Keratinocyte (primary cell): Measurements from ENCODE around the gene ATF2. TPM values are rescaled to one million over a fixed set of nuclear protein-coding genes. Genes with fewer than 3 reads are reported as not detected.
"Not testable (repeated sequence)": the region's sequence is repeated elsewhere in the genome, so short reads cannot be mapped to it uniquely, and the experiment has no call there.

Experiments used
- DNase-seq: peaks from one replicate; pipeline ENCODE4 v3.0.0-alpha.2; 2011; ENCODE audit warnings: low read depth, missing footprints, low spot score
- FAIRE-seq: peaks from 2 replicates; lab custom pipeline; 2011; peaks lifted over from hg19 to GRCh38; lab: Jason Lieb, UNC
- H2AFZ ChIP-seq: 2 replicates; pipeline ENCODE4 v1.6.0; 2012; ENCODE audit warnings: low read length, control low read depth, inconsistent platforms; ENCODE audit not compliant: control insufficient read depth
- H3K27ac ChIP-seq: 2 replicates; pipeline ENCODE4 v1.5.1; 2011; ENCODE audit warnings: low read length; ENCODE audit not compliant: control insufficient read depth, insufficient read depth
- H3K27me3 ChIP-seq: 3 replicates; pipeline ENCODE4 v1.6.0; 2011; ENCODE audit warnings: low read length; ENCODE audit not compliant: control insufficient read depth, insufficient read depth; ENCODE audit errors: extremely low read depth
- H3K36me3 ChIP-seq, 2 experiments: 2 replicates in 1 of 2; 3 replicates in 1 of 2; pipeline ENCODE4 v1.5.1; 2011; ENCODE audit warnings: low read length in 2 of 2, mild to moderate bottlenecking in 1 of 2; ENCODE audit not compliant: control insufficient read depth in 2 of 2, insufficient read depth in 2 of 2; ENCODE audit errors: extremely low read depth in 1 of 2
- H3K4me1 ChIP-seq: 3 replicates; pipeline ENCODE4 v1.5.1; 2011; ENCODE audit warnings: low read length; ENCODE audit not compliant: control insufficient read depth, insufficient read depth; ENCODE audit errors: extremely low read depth
- H3K4me2 ChIP-seq: 3 replicates; pipeline ENCODE4 v1.6.0; 2011; ENCODE audit warnings: low read depth, low read length; ENCODE audit not compliant: control insufficient read depth, insufficient read depth; ENCODE audit errors: extremely low read depth
- H3K4me3 ChIP-seq, 3 experiments: fragments of 200-600 bp in 1 of 3; sonication (generic) in 1 of 3; 2 replicates in 2 of 3; 3 replicates in 1 of 3; pipeline ENCODE4 v1.5.1; 2011 to 2016; ENCODE audit warnings: low read length in 3 of 3, mild to moderate bottlenecking in 3 of 3, control low read depth in 2 of 3, inconsistent platforms in 1 of 3, low read depth in 1 of 3, mixed read lengths in 1 of 3, mixed run types in 1 of 3, moderate library complexity in 1 of 3; ENCODE audit not compliant: control insufficient read depth in 2 of 3, insufficient read depth in 2 of 3; ENCODE audit errors: extremely low read depth in 1 of 3
- H3K79me2 ChIP-seq: 2 replicates; pipeline ENCODE4 v1.6.0; 2012; ENCODE audit warnings: low read length; ENCODE audit not compliant: control insufficient read depth, insufficient read depth
- H3K9ac ChIP-seq: 3 replicates; pipeline ENCODE4 v1.6.0; 2011; ENCODE audit warnings: low read length; ENCODE audit not compliant: control insufficient read depth, insufficient read depth; ENCODE audit errors: extremely low read depth
- H3K9me1 ChIP-seq: 3 replicates; pipeline ENCODE4 v1.6.0; 2011; ENCODE audit warnings: low read length; ENCODE audit not compliant: control insufficient read depth, insufficient read depth; ENCODE audit errors: extremely low read depth
- H3K9me3 ChIP-seq: 2 replicates; pipeline ENCODE4 v1.5.1; 2012; ENCODE audit warnings: low read depth, low read length; ENCODE audit not compliant: control insufficient read depth
- H4K20me1 ChIP-seq: 3 replicates; pipeline ENCODE4 v1.6.0; 2011; ENCODE audit warnings: low read length; ENCODE audit not compliant: control insufficient read depth, insufficient read depth; ENCODE audit errors: extremely low read depth
- EZH2 ChIP-seq: IDR thresholded peaks from one replicate; pipeline ENCODE4 v1.6.1; 2012; ENCODE audit warnings: inconsistent platforms, mild to moderate bottlenecking, low read length, moderate library complexity
- dilution Hi-C: fragments of 300-500 bp; cut with MboI; formaldehyde crosslinking; loops from one replicate; pipeline ENCODE4 v1.7.0; 2020; ENCODE audit warnings: low sequenced_read_pairs; ENCODE audit not compliant: extremely low pct_ligation_motif_present
- polyA plus RNA-seq, 5 experiments: library from polyadenylated mRNA; depleted of rRNA in 3 of 5; stranded (reverse) in 3 of 5; stranded (forward) in 1 of 5; unstranded in 1 of 5; fragments of >200 nt; gene quantifications; 1 replicate in 1 of 5; 2 replicates in 3 of 5; 3 replicates in 1 of 5; pipeline versions ENCODE4 v1.2.1 to v1.2.3, GENCODE V29; 2011 to 2012; ENCODE audit warnings: missing spikeins in 2 of 5, low read depth in 1 of 5, low replicate concordance in 1 of 5
- TF ChIP-seq, protein P1 (sequence below), 3 experiments: IDR thresholded peaks in 1 of 3; conservative IDR thresholded peaks in 1 of 3; optimal IDR thresholded peaks in 1 of 3; 2 replicates in 2 of 3; 3 replicates in 1 of 3; pipeline versions ENCODE3 to v1.5.1; 2011; ENCODE audit warnings: low read length in 3 of 3, mild to moderate bottlenecking in 3 of 3, moderate library complexity in 2 of 3, control low read depth in 1 of 3, inconsistent platforms in 1 of 3; ENCODE audit not compliant: insufficient read depth in 2 of 3; ENCODE audit errors: extremely low read depth in 1 of 3

The ATF2 gene
- polyA plus RNA-seq, 1 donor (not counting 4 experiments of a cell fraction or from before 2014, with no cell fraction given) = 42.7 TPM

DNA sequence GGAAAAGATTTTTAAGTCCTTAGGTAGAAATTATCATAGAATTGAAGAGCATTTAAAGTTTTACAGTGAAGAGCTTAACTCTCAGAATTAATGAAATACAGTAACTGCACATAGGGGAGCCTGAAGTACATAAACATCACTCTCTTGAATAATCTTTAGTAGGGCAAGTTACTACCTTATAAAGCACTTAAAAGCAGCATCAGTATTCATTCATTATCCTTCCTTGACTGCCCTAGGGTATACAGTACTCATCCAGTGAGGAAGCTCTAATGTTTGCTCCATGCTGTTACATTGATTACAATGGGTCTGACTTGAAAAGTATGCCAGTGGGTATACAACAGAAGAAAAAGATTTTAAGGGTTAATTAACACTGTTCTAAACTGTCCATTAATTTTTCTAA, 66.5 kb downstream of the ATF2 start:
- Histone ChIP-seq H3K4me2 (no peak overlapping the region), H3K79me2 (no peaks in the 10 kb centered on the region), H3K4me3 (no peak overlapping the region), H3K9ac (no peak overlapping the region), H3K27me3 (no peaks in the 10 kb centered on the region), H3K4me1 (no peaks in the 10 kb centered on the region), H4K20me1 (no peaks in the 10 kb centered on the region), H3K27ac (no peak overlapping the region), H3K36me3 (peaks cover 3 to 6% of the 10 kb centered on the region in 2 experiments), H3K9me1 (no peaks in the 10 kb centered on the region), H3K9me3 (peaks cover 2% of the 10 kb centered on the region), H2AFZ (no peak overlapping the region)
- dilution Hi-C loops = no loop called here
- FAIRE-seq (no peak), DNase-seq (no peak)
- TF ChIP-seq, protein P1, sequence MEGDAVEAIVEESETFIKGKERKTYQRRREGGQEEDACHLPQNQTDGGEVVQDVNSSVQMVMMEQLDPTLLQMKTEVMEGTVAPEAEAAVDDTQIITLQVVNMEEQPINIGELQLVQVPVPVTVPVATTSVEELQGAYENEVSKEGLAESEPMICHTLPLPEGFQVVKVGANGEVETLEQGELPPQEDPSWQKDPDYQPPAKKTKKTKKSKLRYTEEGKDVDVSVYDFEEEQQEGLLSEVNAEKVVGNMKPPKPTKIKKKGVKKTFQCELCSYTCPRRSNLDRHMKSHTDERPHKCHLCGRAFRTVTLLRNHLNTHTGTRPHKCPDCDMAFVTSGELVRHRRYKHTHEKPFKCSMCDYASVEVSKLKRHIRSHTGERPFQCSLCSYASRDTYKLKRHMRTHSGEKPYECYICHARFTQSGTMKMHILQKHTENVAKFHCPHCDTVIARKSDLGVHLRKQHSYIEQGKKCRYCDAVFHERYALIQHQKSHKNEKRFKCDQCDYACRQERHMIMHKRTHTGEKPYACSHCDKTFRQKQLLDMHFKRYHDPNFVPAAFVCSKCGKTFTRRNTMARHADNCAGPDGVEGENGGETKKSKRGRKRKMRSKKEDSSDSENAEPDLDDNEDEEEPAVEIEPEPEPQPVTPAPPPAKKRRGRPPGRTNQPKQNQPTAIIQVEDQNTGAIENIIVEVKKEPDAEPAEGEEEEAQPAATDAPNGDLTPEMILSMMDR (optimal IDR thresholded peaks at IDR 0.05 in 1 of 3, IDR thresholded peaks at IDR 0.05 in 1 of 3, conservative IDR thresholded peaks at IDR 0.05 in 1 of 3; ENCODE audit: extremely low read depth in 1 of 3, insufficient read depth in 2 of 3, low read length in 3 of 3) = no peak
- TF ChIP-seq EZH2 = no peak

DNA sequence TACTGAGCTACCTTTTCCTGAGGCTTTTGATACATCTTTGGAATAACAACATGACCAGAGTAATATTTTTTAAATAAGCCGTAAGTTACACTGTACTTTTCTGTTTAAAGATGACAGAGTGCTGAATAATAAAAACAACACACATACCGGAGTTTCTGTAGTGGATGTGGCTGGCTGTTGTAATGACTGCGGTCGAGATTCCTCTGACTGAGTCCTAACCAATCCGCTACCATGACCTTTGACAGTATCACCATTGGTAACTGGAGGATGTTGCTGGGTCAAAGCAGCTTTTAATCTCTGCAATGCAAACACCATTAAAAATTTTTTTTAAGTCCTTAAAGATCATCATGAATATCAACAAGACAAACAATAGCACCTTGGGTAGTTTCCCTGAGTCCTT, 70.7 kb downstream of the ATF2 start:
- Histone ChIP-seq H3K9ac (no peak overlapping the region), H4K20me1 (no peaks in the 10 kb centered on the region), H3K4me2 (no peak overlapping the region), H3K9me3 (peaks cover 2% of the 10 kb centered on the region), H3K9me1 (no peaks in the 10 kb centered on the region), H3K27ac (no peak overlapping the region), H3K4me3 (no peak overlapping the region), H2AFZ (no peak overlapping the region), H3K79me2 (no peaks in the 10 kb centered on the region), H3K36me3 (peaks cover 2 to 3% of the 10 kb centered on the region in 2 experiments), H3K4me1 (no peaks in the 10 kb centered on the region), H3K27me3 (no peaks in the 10 kb centered on the region)
- TF ChIP-seq, protein P1 (optimal IDR thresholded peaks at IDR 0.05 in 1 of 3, IDR thresholded peaks at IDR 0.05 in 1 of 3, conservative IDR thresholded peaks at IDR 0.05 in 1 of 3; ENCODE audit: extremely low read depth in 1 of 3, insufficient read depth in 2 of 3, low read length in 3 of 3) = no peak
- FAIRE-seq (no peak), DNase-seq (no peak)
- dilution Hi-C loops = no loop called here

DNA sequence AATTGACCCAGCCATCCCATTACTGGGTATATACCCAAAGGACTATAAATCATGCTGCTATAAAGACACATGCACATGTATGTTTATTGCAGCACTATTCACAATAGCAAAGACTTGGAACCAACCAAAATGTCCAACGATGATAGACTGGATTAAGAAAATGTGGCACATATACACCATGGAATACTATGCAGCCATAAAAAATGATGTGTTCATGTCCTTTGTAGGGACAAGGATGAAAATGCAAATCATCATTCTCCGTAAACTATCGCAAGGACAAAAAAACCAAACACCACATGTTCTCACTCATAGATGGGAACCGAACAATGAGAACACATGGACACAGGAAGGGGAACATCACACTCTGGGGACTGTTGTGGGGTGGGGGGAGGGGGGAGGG, 83.9 kb downstream of the ATF2 start:
- H4K20me1 ChIP-seq, H3K36me3 ChIP-seq, H3K4me1 ChIP-seq, H3K79me2 ChIP-seq, H3K4me2 ChIP-seq, H3K27ac ChIP-seq, H2AFZ ChIP-seq, H3K27me3 ChIP-seq, H3K4me3 ChIP-seq, dilution Hi-C loops, H3K9ac ChIP-seq, H3K9me3 ChIP-seq, FAIRE-seq, H3K9me1 ChIP-seq, DNase-seq: not testable (repeated sequence)
